ENCODE measurements around the gene HPSE. TPM values are rescaled to one million over a fixed set of nuclear protein-coding genes. Genes with fewer than 3 reads are reported as not detected.

The HPSE gene
- total and polyA plus RNA-seq, 2 experiments from 2014 or later, result 0.06 TPM; not detected in 1

DNA sequence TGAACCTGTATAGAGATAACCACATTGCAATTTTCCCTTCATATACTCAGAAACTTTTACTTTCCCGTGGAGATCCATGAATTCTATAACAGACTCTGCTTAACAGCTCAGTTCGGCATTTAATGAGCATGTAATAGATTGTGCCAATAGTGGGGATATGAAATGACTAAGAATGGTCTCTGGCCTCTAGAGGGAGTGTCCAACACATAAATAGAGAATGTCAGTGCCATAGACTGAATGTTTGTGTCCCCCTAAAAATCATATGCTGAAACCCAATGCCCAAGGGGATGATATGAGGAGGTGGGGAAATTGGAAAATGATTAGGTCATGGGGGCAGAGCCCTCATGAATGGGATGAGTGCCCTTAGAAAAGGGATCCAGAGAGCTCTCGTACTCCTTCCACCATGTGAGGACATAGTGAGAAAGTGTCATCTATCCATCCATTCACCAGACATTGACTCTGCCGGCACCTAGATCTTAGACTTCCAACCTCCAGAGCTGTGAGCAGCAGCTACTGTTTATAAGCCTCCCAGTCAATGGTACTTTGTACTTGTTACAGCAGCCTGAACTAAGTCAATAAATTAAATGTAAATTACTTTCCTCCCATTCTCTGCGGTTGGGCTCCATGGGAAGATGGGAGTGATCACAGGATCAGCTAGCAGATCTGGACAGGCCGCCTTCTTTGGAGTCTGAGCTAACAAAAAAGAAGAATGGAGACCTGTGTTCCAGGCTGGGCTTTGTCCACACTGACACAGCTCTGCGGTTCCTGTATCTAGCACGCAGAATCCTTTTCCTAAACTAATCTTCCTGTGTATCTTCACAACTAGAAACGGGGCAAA lies 28.1 kb upstream of the HPSE start:
- DNase-seq (ENCODE audit: low read depth in 1 of 2, low spot score in 1 of 2), result peak in 1 of 2 donors; percentile 67
- H3K9me3 ChIP-seq (ENCODE audit: low read depth), result no peaks in the 10 kb centered on the region
- TF ChIP-seq, protein P1, sequence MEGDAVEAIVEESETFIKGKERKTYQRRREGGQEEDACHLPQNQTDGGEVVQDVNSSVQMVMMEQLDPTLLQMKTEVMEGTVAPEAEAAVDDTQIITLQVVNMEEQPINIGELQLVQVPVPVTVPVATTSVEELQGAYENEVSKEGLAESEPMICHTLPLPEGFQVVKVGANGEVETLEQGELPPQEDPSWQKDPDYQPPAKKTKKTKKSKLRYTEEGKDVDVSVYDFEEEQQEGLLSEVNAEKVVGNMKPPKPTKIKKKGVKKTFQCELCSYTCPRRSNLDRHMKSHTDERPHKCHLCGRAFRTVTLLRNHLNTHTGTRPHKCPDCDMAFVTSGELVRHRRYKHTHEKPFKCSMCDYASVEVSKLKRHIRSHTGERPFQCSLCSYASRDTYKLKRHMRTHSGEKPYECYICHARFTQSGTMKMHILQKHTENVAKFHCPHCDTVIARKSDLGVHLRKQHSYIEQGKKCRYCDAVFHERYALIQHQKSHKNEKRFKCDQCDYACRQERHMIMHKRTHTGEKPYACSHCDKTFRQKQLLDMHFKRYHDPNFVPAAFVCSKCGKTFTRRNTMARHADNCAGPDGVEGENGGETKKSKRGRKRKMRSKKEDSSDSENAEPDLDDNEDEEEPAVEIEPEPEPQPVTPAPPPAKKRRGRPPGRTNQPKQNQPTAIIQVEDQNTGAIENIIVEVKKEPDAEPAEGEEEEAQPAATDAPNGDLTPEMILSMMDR (IDR thresholded peaks at IDR 0.05; ENCODE audit: low read depth, low read length), result peak; percentile 65
- H3K4me3 ChIP-seq, result no peak overlapping the region
- H3K36me3 ChIP-seq, result no peaks in the 10 kb centered on the region
- no peak overlapping the region for H3K27ac ChIP-seq
- H3K4me1 ChIP-seq (ENCODE audit: low read depth), result no peaks in the 10 kb centered on the region
- H3K27me3 ChIP-seq, result no peaks in the 10 kb centered on the region

DNA sequence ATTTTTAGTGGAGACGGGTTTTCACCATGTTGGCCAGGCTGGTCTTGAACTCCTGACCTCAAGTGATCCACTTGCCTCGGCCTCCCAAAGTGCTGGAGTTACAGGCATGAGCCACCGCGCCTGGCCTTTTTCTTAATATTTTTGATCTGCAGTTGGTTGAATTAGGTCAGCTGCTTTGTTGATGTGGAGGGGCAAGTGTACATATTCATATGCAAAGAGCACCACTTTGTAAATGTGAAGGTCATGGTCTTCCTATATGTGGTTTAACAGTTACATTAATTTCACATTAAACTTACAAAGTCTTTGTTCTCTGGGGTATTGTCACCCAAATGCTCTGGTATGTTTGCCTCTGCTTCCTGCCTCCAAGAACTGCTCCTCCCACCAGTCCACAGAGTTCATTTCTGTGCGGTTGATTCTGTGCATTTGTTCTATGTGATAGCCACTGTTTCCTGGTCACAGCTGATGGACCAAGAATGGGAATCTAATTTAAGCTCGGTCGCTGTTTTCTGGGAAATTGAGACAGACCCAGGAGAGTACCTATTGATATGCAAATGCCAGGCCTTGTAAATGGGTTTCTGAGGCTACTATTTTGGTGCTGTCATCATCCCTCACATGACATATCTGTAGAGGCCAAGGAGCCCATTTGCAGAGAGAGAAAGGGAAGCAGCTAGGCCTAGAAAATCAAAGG lies 26.9 kb upstream of the HPSE start:
- Histone ChIP-seq H3K27me3 (no peaks in the 10 kb centered on the region), H3K9me3 (ENCODE audit: low read depth) (no peaks in the 10 kb centered on the region), H3K27ac (no peak overlapping the region), H3K4me1 (ENCODE audit: low read depth) (no peaks in the 10 kb centered on the region), H3K4me3 (no peak overlapping the region), H3K36me3 (no peaks in the 10 kb centered on the region)
- TF ChIP-seq, protein P1 (IDR thresholded peaks at IDR 0.05; ENCODE audit: low read depth, low read length), result no peak
- DNase-seq (ENCODE audit: low read depth in 1 of 2, low spot score in 1 of 2), result no peak

DNA sequence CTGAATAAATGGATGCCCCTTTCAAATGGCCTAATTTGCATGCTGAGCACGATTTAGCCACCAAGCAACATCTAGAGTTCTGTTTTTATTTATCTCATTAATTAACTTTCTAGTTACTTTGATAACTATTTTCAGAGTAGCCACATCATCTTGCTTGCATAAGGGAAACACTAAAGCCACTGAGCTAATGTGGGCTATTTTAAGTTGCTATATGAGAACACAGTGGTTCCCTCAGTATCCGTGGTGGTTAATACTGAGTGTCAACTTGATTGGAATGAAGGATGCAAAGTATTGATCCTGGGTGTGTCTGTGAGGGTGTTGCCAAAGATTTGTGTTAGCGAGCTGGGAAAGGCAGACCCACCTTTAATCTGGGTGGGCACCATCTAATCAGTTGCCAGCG lies 25.4 kb upstream of the HPSE start:
- TF ChIP-seq, protein P1 (IDR thresholded peaks at IDR 0.05; ENCODE audit: low read depth, low read length), result no peak
- no peaks in the 10 kb centered on the region for H3K27me3 ChIP-seq
- H3K9me3 ChIP-seq (ENCODE audit: low read depth), result no peaks in the 10 kb centered on the region
- DNase-seq (ENCODE audit: low read depth in 1 of 2, low spot score in 1 of 2), result no peak
- H3K36me3 ChIP-seq, result no peaks in the 10 kb centered on the region
- no peak overlapping the region for H3K4me3 ChIP-seq
- no peak overlapping the region for H3K27ac ChIP-seq
- H3K4me1 ChIP-seq (ENCODE audit: low read depth), result no peaks in the 10 kb centered on the region

DNA sequence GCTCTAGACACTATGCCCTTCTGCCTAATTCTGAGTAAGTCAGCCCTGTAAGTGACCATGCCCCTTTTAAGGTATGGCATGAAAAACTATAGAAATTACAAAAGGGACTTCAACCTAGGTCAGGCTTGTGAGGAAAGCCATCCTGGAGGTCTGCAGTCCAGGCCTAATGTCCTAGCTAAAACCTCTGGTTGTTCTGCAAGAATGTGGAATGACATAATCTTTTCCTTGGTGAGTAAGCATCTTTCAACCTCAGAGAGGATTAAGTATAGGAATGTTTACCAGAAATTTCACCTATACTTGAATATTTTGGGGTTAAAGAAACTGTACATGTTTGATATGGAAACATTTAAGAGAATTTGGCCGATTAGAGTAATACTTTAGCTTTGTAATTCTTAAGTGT lies 23.8 kb upstream of the HPSE start:
- Histone ChIP-seq H3K4me3 (no peak overlapping the region), H3K27ac (no peak overlapping the region), H3K27me3 (no peaks in the 10 kb centered on the region), H3K4me1 (ENCODE audit: low read depth) (no peaks in the 10 kb centered on the region), H3K36me3 (no peaks in the 10 kb centered on the region), H3K9me3 (ENCODE audit: low read depth) (no peaks in the 10 kb centered on the region)
- TF ChIP-seq, protein P1 (IDR thresholded peaks at IDR 0.05; ENCODE audit: low read depth, low read length), result no peak
- peak in 1 of 2 donors; percentile 83 for DNase-seq (ENCODE audit: low read depth in 1 of 2, low spot score in 1 of 2)

DNA sequence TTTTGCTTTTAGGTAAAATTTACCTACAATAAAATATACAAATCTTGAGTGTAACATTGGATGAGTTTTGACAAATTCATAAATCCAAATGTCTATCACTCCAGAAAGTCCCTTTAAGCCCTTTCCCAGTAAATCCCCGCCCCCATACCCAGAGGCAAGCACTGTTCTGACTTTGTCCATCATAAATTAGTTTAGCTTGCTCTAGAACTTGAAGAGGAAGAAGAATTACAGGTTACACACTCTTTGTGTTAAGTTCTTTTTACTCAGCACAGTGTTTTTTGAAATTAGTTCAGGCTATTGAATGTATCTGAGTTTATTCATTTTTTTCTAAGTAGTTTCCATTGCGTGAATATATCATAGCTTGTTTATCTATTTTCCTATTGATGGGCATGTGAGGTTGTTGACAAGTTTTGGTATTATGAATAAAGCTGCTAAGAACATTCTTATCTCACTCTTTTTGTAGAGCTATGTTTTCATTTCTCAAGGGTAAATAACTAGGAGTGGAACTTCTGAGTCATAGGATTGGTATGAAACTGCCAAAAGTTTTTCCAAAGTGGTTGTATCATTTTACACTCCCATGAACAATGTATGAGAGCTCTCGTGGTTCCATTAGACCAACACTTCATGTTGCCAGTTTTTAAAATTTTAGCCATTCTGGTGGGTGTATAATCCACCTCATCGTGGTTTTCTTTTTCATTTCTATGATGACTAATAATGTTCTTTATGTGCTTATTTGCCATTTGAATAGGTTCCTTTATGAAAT lies 22.4 kb upstream of the HPSE start:
- no peaks in the 10 kb centered on the region for H3K9me3 ChIP-seq (ENCODE audit: low read depth)
- no peak overlapping the region for H3K27ac ChIP-seq
- no peaks in the 10 kb centered on the region for H3K4me1 ChIP-seq (ENCODE audit: low read depth)
- H3K4me3 ChIP-seq, result no peak overlapping the region
- H3K36me3 ChIP-seq, result no peaks in the 10 kb centered on the region
- no peaks in the 10 kb centered on the region for H3K27me3 ChIP-seq
- peak in 1 of 2 donors; percentile 96 for DNase-seq (ENCODE audit: low read depth in 1 of 2, low spot score in 1 of 2)
- TF ChIP-seq, protein P1 (IDR thresholded peaks at IDR 0.05; ENCODE audit: low read depth, low read length), result no peak

Data from cardiac muscle cell (in vitro differentiated cells and primary cell).